PC-9 (cell line): ENCODE data around the gene TP53I3.

Experiments used
- EZH2 ChIP-seq: fragments of 200-600 bp; sonication (generic); IDR thresholded peaks from 2 replicates; pipeline ENCODE4 v1.8.0; 2017; ENCODE audit warnings: antibody characterized with exemption, low read depth
- TF ChIP-seq, protein P1 (sequence below): fragments of 200-600 bp; sonication (generic); conservative IDR thresholded peaks from 2 replicates; pipeline ENCODE4 v1.6.1; 2017; ENCODE audit warnings: mixed run types, antibody characterized with exemption, mild to moderate bottlenecking, moderate library complexity

- TF ChIP-seq, protein P1, sequence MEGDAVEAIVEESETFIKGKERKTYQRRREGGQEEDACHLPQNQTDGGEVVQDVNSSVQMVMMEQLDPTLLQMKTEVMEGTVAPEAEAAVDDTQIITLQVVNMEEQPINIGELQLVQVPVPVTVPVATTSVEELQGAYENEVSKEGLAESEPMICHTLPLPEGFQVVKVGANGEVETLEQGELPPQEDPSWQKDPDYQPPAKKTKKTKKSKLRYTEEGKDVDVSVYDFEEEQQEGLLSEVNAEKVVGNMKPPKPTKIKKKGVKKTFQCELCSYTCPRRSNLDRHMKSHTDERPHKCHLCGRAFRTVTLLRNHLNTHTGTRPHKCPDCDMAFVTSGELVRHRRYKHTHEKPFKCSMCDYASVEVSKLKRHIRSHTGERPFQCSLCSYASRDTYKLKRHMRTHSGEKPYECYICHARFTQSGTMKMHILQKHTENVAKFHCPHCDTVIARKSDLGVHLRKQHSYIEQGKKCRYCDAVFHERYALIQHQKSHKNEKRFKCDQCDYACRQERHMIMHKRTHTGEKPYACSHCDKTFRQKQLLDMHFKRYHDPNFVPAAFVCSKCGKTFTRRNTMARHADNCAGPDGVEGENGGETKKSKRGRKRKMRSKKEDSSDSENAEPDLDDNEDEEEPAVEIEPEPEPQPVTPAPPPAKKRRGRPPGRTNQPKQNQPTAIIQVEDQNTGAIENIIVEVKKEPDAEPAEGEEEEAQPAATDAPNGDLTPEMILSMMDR, result no peak
- TF ChIP-seq EZH2, result no peak
Measured at GRCh38 chr2:24085200-24085489, 511 bp upstream of the TP53I3 start.
